GM15510 (cell line): Measurements from ENCODE around the gene PDXP.

Experiments used
- POLR2A ChIP-seq: IDR thresholded peaks from 3 replicates; pipeline ENCODE4 v1.6.1; 2011; ENCODE audit warnings: borderline replicate concordance; ENCODE audit not compliant: insufficient read length; ENCODE audit errors: extremely low read depth

PDXP gene

GRCh38 chr22:37692627-37693285 is 34.2 kb downstream of the PDXP start:
- TF ChIP-seq POLR2A: no peak

- TF ChIP-seq POLR2A: no peak
These were observed 38.4 kb downstream of the PDXP start, which contains the start of gene TRIOBP for GRCh38 chr22:37696657-37697537. TSS of gene TRIOBP (plus strand) at chr22:37697048. CDS start at chr22:37701366, 4,318 bp downstream.

GRCh38 chr22:37697538-37697835 is 39.0 kb downstream of the PDXP start:
- TF ChIP-seq POLR2A: no peak

- TF ChIP-seq POLR2A: no peak
These were observed 42.7 kb downstream of the PDXP start for GRCh38 chr22:37701141-37701786.

- TF ChIP-seq POLR2A: no peak
These were observed 45.4 kb downstream of the PDXP start for GRCh38 chr22:37703906-37704305.

GRCh38 chr22:37704645-37705044 is 46.1 kb downstream of the PDXP start:
- no peak for TF ChIP-seq POLR2A

GRCh38 chr22:37705205-37705604 is 46.7 kb downstream of the PDXP start:
- TF ChIP-seq POLR2A: no peak

- no peak for TF ChIP-seq POLR2A
These were observed 50.3 kb downstream of the PDXP start for GRCh38 chr22:37708580-37709444.

- TF ChIP-seq POLR2A: no peak
These were observed 50.9 kb downstream of the PDXP start for GRCh38 chr22:37709445-37709765.

GRCh38 chr22:37710675-37711074 is 52.2 kb downstream of the PDXP start:
- TF ChIP-seq POLR2A: no peak

GRCh38 chr22:37711490-37711889 is 53.0 kb downstream of the PDXP start:
- no peak for TF ChIP-seq POLR2A

GRCh38 chr22:37713761-37714160 is 55.2 kb downstream of the PDXP start:
- TF ChIP-seq POLR2A: no peak

GRCh38 chr22:37714634-37715033 is 56.1 kb downstream of the PDXP start:
- no peak for TF ChIP-seq POLR2A

GRCh38 chr22:37715760-37716159 is 57.2 kb downstream of the PDXP start:
- TF ChIP-seq POLR2A: no peak
